Karpas-422 (cell line): ENCODE measurements around the gene CARD19. TPM values are rescaled to one million over a fixed set of nuclear protein-coding genes. Genes with fewer than 3 reads are reported as not detected.

Experiments used
- DNase-seq: peaks from one replicate; pipeline ENCODE4 v3.0.0-alpha.2; 2015
- H2AFZ ChIP-seq: fragments of 200-600 bp; sonication (generic); 2 replicates; pipeline ENCODE4 v1.6.1; 2014; ENCODE audit warnings: antibody characterized with exemption, low read length, mixed read lengths
- H3K27ac ChIP-seq: fragments of 200-600 bp; sonication (generic); 2 replicates; pipeline ENCODE4 v1.5.1; 2014; ENCODE audit warnings: mild to moderate bottlenecking, low read length, moderate library complexity
- H3K27me3 ChIP-seq: fragments of 200-600 bp; sonication (generic); 2 replicates; pipeline ENCODE4 v1.6.1; 2014; ENCODE audit warnings: low read length, mixed read lengths
- H3K36me3 ChIP-seq: fragments of 200-600 bp; sonication (generic); 2 replicates; pipeline ENCODE4 v1.6.1; 2014; ENCODE audit warnings: low read length, mixed read lengths; ENCODE audit not compliant: insufficient read depth
- H3K4me1 ChIP-seq: fragments of 200-600 bp; sonication (generic); 2 replicates; pipeline ENCODE4 v1.6.1; 2014; ENCODE audit warnings: mild to moderate bottlenecking, low read length, mixed read lengths
- H3K4me2 ChIP-seq: fragments of 200-600 bp; sonication (generic); 2 replicates; pipeline ENCODE4 v1.6.1; 2014; ENCODE audit warnings: low read length, low read depth, mild to moderate bottlenecking; ENCODE audit not compliant: poor library complexity, severe bottlenecking
- H3K4me3 ChIP-seq: fragments of 200-600 bp; sonication (generic); 2 replicates; pipeline ENCODE4 v1.5.1; 2014; ENCODE audit warnings: mild to moderate bottlenecking, antibody characterized with exemption, low read length, mixed read lengths
- H3K79me2 ChIP-seq: fragments of 200-600 bp; sonication (generic); 2 replicates; pipeline ENCODE4 v1.6.1; 2014; ENCODE audit warnings: mild to moderate bottlenecking, low read length, mixed read lengths
- H3K9ac ChIP-seq: fragments of 200-600 bp; sonication (generic); 2 replicates; pipeline ENCODE4 v1.6.0; 2014; ENCODE audit warnings: low read length
- H3K9me2 ChIP-seq: fragments of 200-600 bp; sonication (generic), shearing (Covaris generic); replicated peaks from 2 replicates; pipeline ENCODE4 v1.6.0; 2014; ENCODE audit warnings: mild to moderate bottlenecking, low read length, moderate library complexity; ENCODE audit not compliant: insufficient read depth
- H3K9me3 ChIP-seq: fragments of 300-700, 200-600 bp; sonication (generic); 2 replicates; pipeline ENCODE4 v1.6.1; 2014; ENCODE audit warnings: low read length, mixed read lengths
- H4K20me1 ChIP-seq: fragments of 200-600 bp; sonication (generic); 2 replicates; pipeline ENCODE4 v1.6.1; 2014; ENCODE audit warnings: mild to moderate bottlenecking, antibody characterized with exemption, low read length, low read depth; ENCODE audit not compliant: insufficient read depth
- total RNA-seq: library from RNA; depleted of rRNA; stranded (reverse); fragments of >200 nt; shearing (Covaris generic); gene quantifications from 2 replicates; pipeline ENCODE4 v1.2.3, GENCODE V29; 2014; ENCODE audit warnings: low replicate concordance

The CARD19 gene
- total RNA-seq, 1 experiment from 2014 or later, result 5.5 TPM

GRCh38 chr9:93060746-93061259 lies 35.2 kb upstream of the CARD19 start:
- H3K27ac ChIP-seq, result no peak overlapping the region
- no peak overlapping the region for H2AFZ ChIP-seq
- no peaks in the 10 kb centered on the region for H3K9me3 ChIP-seq
- H3K36me3 ChIP-seq, result no peaks in the 10 kb centered on the region
- H3K4me2 ChIP-seq, result no peak overlapping the region
- H3K9ac ChIP-seq, result no peak overlapping the region
- H3K9me2 ChIP-seq, result no peaks in the 10 kb centered on the region
- no peak for DNase-seq
- no peaks in the 10 kb centered on the region for H3K27me3 ChIP-seq
- no peaks in the 10 kb centered on the region for H4K20me1 ChIP-seq
- no peak overlapping the region for H3K4me3 ChIP-seq
- H3K4me1 ChIP-seq, result peaks cover 33% of the 10 kb centered on the region
- H3K79me2 ChIP-seq, result no peaks in the 10 kb centered on the region

- no peaks in the 10 kb centered on the region for H4K20me1 ChIP-seq
- H3K9ac ChIP-seq, result no peak overlapping the region
- peaks cover 33% of the 10 kb centered on the region for H3K4me1 ChIP-seq
- H3K9me3 ChIP-seq, result no peaks in the 10 kb centered on the region
- no peaks in the 10 kb centered on the region for H3K27me3 ChIP-seq
- H3K79me2 ChIP-seq, result no peaks in the 10 kb centered on the region
- no peak overlapping the region for H2AFZ ChIP-seq
- no peak overlapping the region for H3K4me3 ChIP-seq
- H3K9me2 ChIP-seq, result no peaks in the 10 kb centered on the region
- no peak for DNase-seq
- no peak overlapping the region for H3K4me2 ChIP-seq
- H3K36me3 ChIP-seq, result no peaks in the 10 kb centered on the region
- H3K27ac ChIP-seq, result no peak overlapping the region
Measured at GRCh38 chr9:93061260-93061751, 34.7 kb upstream of the CARD19 start.

GRCh38 chr9:93061791-93062763 lies 33.9 kb upstream of the CARD19 start:
- Histone ChIP-seq H3K9me3 (no peaks in the 10 kb centered on the region), H4K20me1 (no peaks in the 10 kb centered on the region), H3K4me1 (peaks cover 33% of the 10 kb centered on the region), H3K4me3 (no peak overlapping the region), H3K79me2 (no peaks in the 10 kb centered on the region), H3K36me3 (no peaks in the 10 kb centered on the region), H3K4me2 (no peak overlapping the region), H3K9ac (no peak overlapping the region), H3K27me3 (no peaks in the 10 kb centered on the region), H2AFZ (no peak overlapping the region), H3K9me2 (no peaks in the 10 kb centered on the region), H3K27ac (no peak overlapping the region)
- DNase-seq, result no peak

- peak; percentile 61 for DNase-seq
- Histone ChIP-seq H3K36me3 (no peaks in the 10 kb centered on the region), H3K27me3 (no peaks in the 10 kb centered on the region), H3K79me2 (no peaks in the 10 kb centered on the region), H3K27ac (no peak overlapping the region), H3K4me3 (no peak overlapping the region), H3K9ac (no peak overlapping the region), H3K9me3 (no peaks in the 10 kb centered on the region), H3K4me1 (peaks cover 16% of the 10 kb centered on the region), H4K20me1 (no peaks in the 10 kb centered on the region), H3K9me2 (no peaks in the 10 kb centered on the region), H2AFZ (no peak overlapping the region), H3K4me2 (no peak overlapping the region)
Measured at GRCh38 chr9:93064392-93065134, 31.5 kb upstream of the CARD19 start.

- Histone ChIP-seq H3K27ac (no peak overlapping the region), H3K4me1 (peaks cover 9% of the 10 kb centered on the region), H3K9me3 (no peaks in the 10 kb centered on the region), H3K4me2 (no peak overlapping the region), H2AFZ (no peak overlapping the region), H3K9ac (no peak overlapping the region), H3K4me3 (no peak overlapping the region), H3K36me3 (no peaks in the 10 kb centered on the region), H4K20me1 (no peaks in the 10 kb centered on the region), H3K79me2 (no peaks in the 10 kb centered on the region), H3K9me2 (no peaks in the 10 kb centered on the region), H3K27me3 (no peaks in the 10 kb centered on the region)
- no peak for DNase-seq
Measured at GRCh38 chr9:93065135-93065720, 30.8 kb upstream of the CARD19 start.

- no peaks in the 10 kb centered on the region for H3K9me2 ChIP-seq
- DNase-seq, result no peak
- no peak overlapping the region for H3K4me2 ChIP-seq
- H3K27ac ChIP-seq, result no peak overlapping the region
- H2AFZ ChIP-seq, result no peak overlapping the region
- no peaks in the 10 kb centered on the region for H3K36me3 ChIP-seq
- no peaks in the 10 kb centered on the region for H3K9me3 ChIP-seq
- no peak overlapping the region for H3K4me3 ChIP-seq
- no peak overlapping the region for H3K9ac ChIP-seq
- no peaks in the 10 kb centered on the region for H4K20me1 ChIP-seq
- no peaks in the 10 kb centered on the region for H3K27me3 ChIP-seq
- H3K4me1 ChIP-seq, result peaks cover 8% of the 10 kb centered on the region
- H3K79me2 ChIP-seq, result no peaks in the 10 kb centered on the region
Measured at GRCh38 chr9:93066978-93067603, 28.9 kb upstream of the CARD19 start.

- Histone ChIP-seq H3K4me1 (peaks cover 5% of the 10 kb centered on the region; the same call in 1 of the 2 replicates), H4K20me1 (no peaks in the 10 kb centered on the region), H3K36me3 (no peaks in the 10 kb centered on the region), H3K4me2 (no peak overlapping the region), H3K4me3 (no peak overlapping the region), H3K9ac (no peak overlapping the region), H3K9me3 (no peaks in the 10 kb centered on the region), H3K27me3 (no peaks in the 10 kb centered on the region), H3K27ac (no peak overlapping the region), H3K9me2 (no peaks in the 10 kb centered on the region), H2AFZ (no peak overlapping the region), H3K79me2 (no peaks in the 10 kb centered on the region)
- no peak for DNase-seq
Measured at GRCh38 chr9:93068956-93069355, 27.1 kb upstream of the CARD19 start.
